Measurements from ENCODE around the gene ZNF330.

GRCh38 chr4:141179474-141180373 is 41.0 kb upstream of the ZNF330 start:
- no peak for TF ChIP-seq CTCF (IDR thresholded peaks at IDR 0.05; ENCODE audit: control extremely low read depth in 1 of 3, insufficient read depth in 1 of 3, low read depth in 1 of 3, low read length in 3 of 3)
- TF ChIP-seq BRCA1 (IDR thresholded peaks at IDR 0.05; ENCODE audit: low read depth, low read length), result no peak
- TF ChIP-seq EZH2 (IDR thresholded peaks at IDR 0.05; ENCODE audit: low read depth, low read length, severe bottlenecking), result no peak
- no peak for TF ChIP-seq CEBPB (IDR thresholded peaks at IDR 0.05; ENCODE audit: low read depth, low read length)
- TF ChIP-seq EP300 (IDR thresholded peaks at IDR 0.05; ENCODE audit: borderline replicate concordance in 1 of 2, low read depth in 2 of 2, low read length in 2 of 2), result no peak
- no peak for TF ChIP-seq HDAC2 (IDR thresholded peaks at IDR 0.05; ENCODE audit: borderline replicate concordance in 1 of 2, low read depth in 2 of 2, low read length in 2 of 2)
- no peak for TF ChIP-seq POLR2AphosphoS5 (IDR thresholded peaks at IDR 0.05; ENCODE audit: low read depth, low read length)
- TF ChIP-seq SP2 (IDR thresholded peaks at IDR 0.05; ENCODE audit: low read length), result no peak
- TF ChIP-seq POLR2A (IDR thresholded peaks at IDR 0.05; ENCODE audit: control extremely low read depth in 1 of 2, low read depth in 2 of 2, low read length in 2 of 2), result no peak
- no peak for TF ChIP-seq TBP (IDR thresholded peaks at IDR 0.05; ENCODE audit: low read depth, low read length)
- TF ChIP-seq USF2 (IDR thresholded peaks at IDR 0.05; ENCODE audit: low read length), result no peak
- TF ChIP-seq ATF3 (IDR thresholded peaks at IDR 0.05; ENCODE audit: insufficient read depth, low read depth, low read length), result no peak
- no peak for TF ChIP-seq FOSL1 (IDR thresholded peaks at IDR 0.05; ENCODE audit: insufficient read depth, low read depth, low read length)

Data from H1 (cell line).